Psoas muscle (tissue), 8 donors: ENCODE results near the gene ZCCHC8. TPM values are rescaled to one million over a fixed set of nuclear protein-coding genes. Genes with fewer than 3 reads are reported as not detected.
"Not testable (repeated sequence)": the region's sequence is repeated elsewhere in the genome, so short reads cannot be mapped to it uniquely, and the experiment has no call there.

Experiments
- ATAC-seq, 4 donors: fragments of 200-7000 bp; cut with Tn5 transposase; one replicate each; pipeline ENCODE4 v1.9.1; 2020; ENCODE audit warnings: moderate library complexity in 3 of 4, mild to moderate bottlenecking in 2 of 4
- DNase-seq, 2 donors: peaks; one replicate each; pipeline ENCODE4 v3.0.0-alpha.2; 2020
- H3K27ac ChIP-seq: fragments of 200-600 bp; one replicate; pipeline ENCODE4 v1.8.0; 2022
- H3K27me3 ChIP-seq, 3 donors: fragments of 200-600 bp in 1 of 3; one replicate each; pipeline versions ENCODE4 v1.6.1 to v1.8.0; 2013 to 2022; ENCODE audit warnings: low read length in 2 of 3, mild to moderate bottlenecking in 2 of 3, moderate library complexity in 1 of 3; ENCODE audit not compliant: insufficient read depth in 3 of 3
- H3K36me3 ChIP-seq, 2 donors: fragments of 200-600 bp in 1 of 2; one replicate each; pipeline versions ENCODE4 v1.6.1 to v1.8.0; 2013 to 2022; ENCODE audit warnings: low read depth in 1 of 2, mild to moderate bottlenecking in 1 of 2, moderate library complexity in 1 of 2; ENCODE audit not compliant: insufficient read depth in 1 of 2
- H3K4me1 ChIP-seq: fragments of 200-600 bp; one replicate; pipeline ENCODE4 v1.8.0; 2022
- H3K4me3 ChIP-seq: fragments of 200-600 bp; one replicate; pipeline ENCODE4 v1.8.0; 2022; ENCODE audit warnings: mild to moderate bottlenecking
- H3K9me3 ChIP-seq: fragments of 200-600 bp; one replicate; pipeline ENCODE4 v1.8.0; 2022
- CTCF ChIP-seq: fragments of 200-600 bp; IDR thresholded peaks from one replicate; pipeline ENCODE4 v1.8.0; 2022; ENCODE audit warnings: antibody characterized with exemption
- WGBS, 3 donors: extraction: QIAGEN DNeasy Blood & Tissue Kit; methylation state at CpG; one replicate each; pipeline versions ENCODE4 v1.1.6 to v1.1.7; 2013; 5-methylcytosine and 5-hydroxymethylcytosine counted together
- intact Hi-C, 2 donors: fragments of 100-400 bp; cut with DNase I; formaldehyde crosslinking; loops; one replicate each; pipeline versions ENCODE4 v1.11.0 to v1.14.2; 2022
- polyA plus RNA-seq, 3 donors: library from polyadenylated mRNA; stranded (reverse); fragments of 200-250 nt; gene quantifications; one replicate each; pipeline ENCODE4 v1.2.3, GENCODE V29; 2013
- total RNA-seq, 4 donors: library from RNA; stranded (reverse); fragmentation: NEBNext Ultra II Directional in 2 of 4; extraction: Animal tissue kit (Norgen Biotek cat#: 25700) in 2 of 4; gene quantifications; one replicate each; pipeline versions ENCODE4 v1.2.1 to v1.2.4, GENCODE V29; 2021 to 2023
- donor health status: healthy with polysubstance abuse.
- donor health status: DM: no; HTN: no; CAD: no; lungs with moderate emphysema.
- donor health status: Bipolar disorder and iron deficiency.
- donor health status: healthy.
- donor health status: DM: yes; HTN: yes; CAD: no.
- donor health status: DM: no; HTN: no; CAD: no.
- donor health status: DM: no; HTN: no; CAD: no.
- donor health status: DM: yes; HTN: yes; CAD: no.

The ZCCHC8 gene
- total and polyA plus RNA-seq, 7 donors, result 10.9 to 22.2 (median 15.1) TPM

DNA sequence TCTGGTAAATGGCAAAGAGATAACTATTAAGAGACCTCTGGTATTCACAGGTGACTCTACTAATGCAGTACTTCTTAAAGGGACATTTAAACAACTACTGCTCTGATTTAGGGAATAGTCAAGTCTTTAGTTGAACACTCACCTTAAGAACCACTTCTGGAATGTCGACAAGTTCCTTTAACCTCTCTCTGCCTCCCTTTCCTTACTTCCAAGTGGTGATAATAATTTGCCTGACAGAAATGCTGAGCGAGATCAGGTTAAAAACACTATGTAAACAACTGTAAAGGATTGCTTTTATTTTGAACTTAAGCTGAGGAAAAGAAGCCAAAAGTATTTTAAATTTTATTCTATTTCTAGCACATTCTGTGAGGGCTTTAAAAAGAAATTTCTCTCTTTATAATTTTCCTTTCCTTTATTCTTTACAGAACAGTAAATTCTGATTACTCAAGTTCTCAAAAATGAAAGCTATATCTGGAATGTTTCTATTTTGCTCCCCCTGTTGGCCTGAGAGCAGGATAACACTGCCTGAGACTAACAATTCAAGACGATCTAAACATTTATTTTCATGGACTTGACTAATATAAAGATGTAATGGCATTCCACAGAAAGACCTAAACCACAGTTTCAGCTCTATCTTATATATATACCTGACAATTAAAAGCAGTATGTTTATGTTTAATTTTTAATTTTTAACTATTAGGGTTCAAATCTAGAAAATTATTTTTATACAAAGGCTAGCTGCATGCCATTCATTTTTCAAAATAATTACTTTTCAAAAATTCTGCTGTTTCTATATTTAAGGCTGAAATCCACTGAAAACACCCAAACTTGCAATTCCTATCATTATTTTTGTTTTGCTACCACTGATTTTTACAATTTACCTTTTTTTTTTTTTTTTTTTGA lies 29.2 kb downstream of the ZCCHC8 start:
- TF ChIP-seq CTCF, result peak; percentile 82
- H3K36me3 ChIP-seq, result peaks cover 6 to 45% of the 10 kb centered on the region in 2 donors
- no peaks in the 10 kb centered on the region for H3K27me3 ChIP-seq
- H3K4me3 ChIP-seq, result no peak overlapping the region
- peaks cover 6% of the 10 kb centered on the region for H3K4me1 ChIP-seq
- peak overlapping the region; percentile 68 for H3K27ac ChIP-seq
- no peaks in the 10 kb centered on the region for H3K9me3 ChIP-seq
- DNase-seq, result no peak
- WGBS, 3 donors, result 36 to 43% (median 39%) methylated on average over 3 of the region's 3 CpGs
- intact Hi-C loops, result loop anchor here (1.0 to 2.0 kb wide), 2 partner anchors 49 to 72 kb away; partner anchors contain the start of gene CLIP1 (in 1 of the 2)
- peak; percentile 60 to 77 (median 65) for ATAC-seq

DNA sequence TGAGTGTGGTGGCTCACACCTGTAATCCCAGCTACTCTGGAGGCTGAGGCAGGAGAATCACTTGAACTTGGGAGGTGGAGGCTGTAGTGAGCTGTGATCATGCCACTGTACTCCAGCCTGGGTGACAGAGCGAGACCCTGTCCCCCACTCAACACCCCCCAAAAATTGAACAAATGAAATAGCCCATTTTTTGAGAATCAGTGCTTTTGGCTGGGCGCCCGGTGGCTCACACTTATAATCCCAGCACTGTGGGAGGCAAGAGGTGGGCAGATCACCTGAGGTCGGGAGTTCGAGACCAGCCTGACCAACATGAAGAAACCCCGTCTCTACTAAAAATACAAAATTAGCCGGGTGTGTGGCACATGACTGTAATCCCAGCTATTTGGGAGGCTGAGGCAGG lies 30.2 kb downstream of the ZCCHC8 start:
- 81 to 91% (median 83%) methylated on average over 7 of the region's 7 CpGs for WGBS, 3 donors
- H3K27me3 ChIP-seq, H3K27ac ChIP-seq, H3K4me3 ChIP-seq, H3K9me3 ChIP-seq, DNase-seq, H3K4me1 ChIP-seq: not testable (repeated sequence)
- peak in 2 of 4 donors; percentile 3 to 16 for ATAC-seq
- peaks cover 6 to 35% of the 10 kb centered on the region in 2 donors for H3K36me3 ChIP-seq
- intact Hi-C loops, result loop anchor here in 1 of 2 donors (2.0 kb wide), 1 partner anchor 48 kb away; the partner anchor contains the start of gene CLIP1

DNA sequence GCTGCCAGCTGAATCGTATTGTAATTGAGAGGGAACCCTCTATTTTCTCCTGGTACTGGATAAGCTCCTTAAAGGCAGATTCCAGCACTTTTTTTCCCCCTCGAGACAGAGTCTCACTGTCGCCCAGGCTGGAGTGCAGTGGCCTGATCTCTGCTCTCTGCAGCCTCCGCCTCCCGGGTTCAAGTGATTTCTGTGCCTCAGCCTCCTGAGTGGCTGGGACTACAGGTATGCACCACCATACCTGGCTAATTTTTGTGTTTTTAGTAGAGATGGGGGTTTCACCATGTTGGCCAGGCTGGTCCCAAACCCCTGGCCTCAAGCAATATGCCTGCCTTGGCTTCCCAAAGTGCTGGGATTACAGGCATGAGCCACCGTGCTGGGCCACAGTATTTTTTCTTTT lies 30.9 kb downstream of the ZCCHC8 start:
- peaks cover 3 to 28% of the 10 kb centered on the region in 2 donors for H3K36me3 ChIP-seq
- not testable (repeated sequence) for H3K27ac ChIP-seq, ATAC-seq, H3K4me3 ChIP-seq, H3K9me3 ChIP-seq, DNase-seq, H3K4me1 ChIP-seq, H3K27me3 ChIP-seq
- whole genome bisulfite sequencing, 3 donors, result 72 to 76% (median 73%) methylated on average over 6 of the region's 6 CpGs
- intact Hi-C loops, result loop anchor here in 1 of 2 donors (2.0 kb wide), 1 partner anchor 47 kb away; the partner anchor contains the start of gene CLIP1

GRCh38 chr12:122467983-122468382 lies 32.7 kb downstream of the ZCCHC8 start:
- H3K27me3 ChIP-seq, result no peaks in the 10 kb centered on the region
- 73 to 76% (median 73%) methylated on average over 4 of the region's 4 CpGs for WGBS, 3 donors
- no peaks in the 10 kb centered on the region for H3K9me3 ChIP-seq
- no peak for ATAC-seq
- no peak for DNase-seq
- intact Hi-C loops, result no loop called here
- H3K4me3 ChIP-seq, result no peak overlapping the region
- no peak overlapping the region for H3K27ac ChIP-seq
- peaks cover 11% of the 10 kb centered on the region for H3K4me1 ChIP-seq
- TF ChIP-seq CTCF, result no peak
- H3K36me3 ChIP-seq, result peaks cover 0 to 9% of the 10 kb centered on the region in 2 donors

DNA sequence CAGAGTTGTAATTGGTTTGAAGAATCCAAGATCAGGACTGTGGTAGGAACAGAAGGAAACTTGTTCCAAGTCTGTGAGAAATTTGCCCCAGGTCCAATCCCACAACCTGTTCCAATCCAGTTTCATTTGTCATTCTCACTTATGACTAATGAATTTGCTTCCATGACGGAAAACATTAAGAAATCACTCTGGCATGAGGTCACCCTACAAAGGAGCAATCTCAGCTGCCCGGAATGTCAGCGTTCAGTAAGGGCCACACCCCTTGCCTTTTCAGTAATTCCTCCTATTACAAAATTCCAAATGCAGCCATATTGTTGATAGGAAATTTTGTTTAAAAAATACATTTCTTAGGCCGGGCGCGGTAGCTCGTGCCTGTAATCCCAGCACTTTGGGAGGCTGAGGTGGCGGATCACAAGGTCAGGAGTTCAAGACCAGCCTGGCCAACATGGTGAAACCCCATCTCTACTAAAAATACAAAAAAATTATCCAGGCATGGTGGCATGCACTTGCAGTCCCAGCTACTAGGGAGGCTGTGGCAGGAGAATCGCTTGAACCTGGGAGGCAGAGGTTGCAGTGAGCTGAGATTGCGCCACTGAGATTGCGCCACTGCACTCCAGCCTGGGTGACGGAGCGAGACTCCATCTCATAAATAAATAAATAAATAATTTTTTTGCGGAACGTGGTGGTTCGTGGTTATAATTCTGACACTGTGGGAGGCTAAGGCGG lies 36.3 kb downstream of the ZCCHC8 start:
- peak; percentile 40 to 58 for DNase-seq
- peak; percentile 92 to 95 (median 94) for ATAC-seq
- not testable (repeated sequence) for H3K9me3 ChIP-seq, H3K4me1 ChIP-seq, H3K27me3 ChIP-seq, H3K36me3 ChIP-seq, H3K4me3 ChIP-seq
- peak overlapping the region; percentile 51 for H3K27ac ChIP-seq
- intact Hi-C loops, result loop anchor here in 1 of 2 donors (5.0 kb wide), 1 partner anchor 42 kb away; the partner anchor contains the start of gene CLIP1
- 62 to 69% (median 67%) methylated on average over 17 of the region's 17 CpGs for WGBS, 3 donors

DNA sequence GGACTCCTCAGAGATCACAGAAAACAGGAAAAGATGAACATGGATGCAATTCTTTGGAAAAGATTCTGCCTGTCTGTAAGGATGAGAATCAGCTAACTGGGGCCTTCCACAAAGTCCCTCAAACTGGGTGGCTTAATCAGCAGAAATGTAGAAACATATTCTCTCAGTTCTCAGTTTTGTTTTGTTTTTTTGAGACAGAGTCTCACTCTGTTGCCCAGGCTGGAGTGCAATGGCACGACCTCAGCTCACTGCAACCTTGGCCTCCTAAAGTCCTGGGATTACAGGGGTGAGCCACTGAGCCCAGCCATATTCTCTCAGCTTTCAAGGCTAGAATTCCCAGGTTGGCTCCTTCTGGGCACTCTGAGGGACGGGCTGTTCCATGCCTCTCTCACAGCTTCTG lies 40.1 kb downstream of the ZCCHC8 start:
- intact Hi-C loops, result loop anchor here in 1 of 2 donors (5.0 kb wide), 1 partner anchor 38 kb away; the partner anchor contains the start of gene CLIP1
- 31 to 57% (median 46%) methylated on average over 2 of the region's 2 CpGs for WGBS, 3 donors
- DNase-seq, result no peak
- no peak for TF ChIP-seq CTCF
- H3K27me3 ChIP-seq, result no peaks in the 10 kb centered on the region
- no peaks in the 10 kb centered on the region for H3K36me3 ChIP-seq
- H3K9me3 ChIP-seq, result no peaks in the 10 kb centered on the region
- peaks cover 5% of the 10 kb centered on the region for H3K4me1 ChIP-seq
- no peak overlapping the region for H3K27ac ChIP-seq
- H3K4me3 ChIP-seq, result no peak overlapping the region
- ATAC-seq, result no peak
